HG02610 (cell line): Measurements from ENCODE around the gene GPX6.
"Not testable (repeated sequence)": the region's sequence is repeated elsewhere in the genome, so short reads cannot be mapped to it uniquely, and the experiment has no call there.

Experiments
- ATAC-seq: cut with Tn5 transposase; IDR thresholded peaks from one replicate; pipeline ENCODE4 v1.9.1; 2021; ENCODE audit warnings: mild to moderate bottlenecking, moderate library complexity; ENCODE audit not compliant: unreplicated experiment

The GPX6 gene

GRCh38 chr6:28486533-28486932, 29.1 kb downstream of the GPX6 start:
- no peak for ATAC-seq

GRCh38 chr6:28485482-28485881, 30.1 kb downstream of the GPX6 start:
- ATAC-seq: no peak

- no peak for ATAC-seq
Measured at GRCh38 chr6:28480253-28480932, 35.2 kb downstream of the GPX6 start.

- no peak for ATAC-seq
Measured at GRCh38 chr6:28478518-28478917, 37.1 kb downstream of the GPX6 start.

GRCh38 chr6:28474441-28475219, 41.0 kb downstream of the GPX6 start:
- ATAC-seq: no peak

GRCh38 chr6:28469153-28469745, 46.3 kb downstream of the GPX6 start:
- not testable (repeated sequence) for ATAC-seq

- no peak for ATAC-seq
Measured at GRCh38 chr6:28468056-28468455, 47.5 kb downstream of the GPX6 start.

- ATAC-seq: no peak
Measured at GRCh38 chr6:28462401-28462800, 53.2 kb downstream of the GPX6 start.

- no peak for ATAC-seq
Measured at GRCh38 chr6:28458568-28458967, 57.0 kb downstream of the GPX6 start.
